ENCODE measurements around the gene ISG20. TPM values are rescaled to one million over a fixed set of nuclear protein-coding genes. Genes with fewer than 3 reads are reported as not detected.

Gene ISG20
- total RNA-seq, 1 donor, result 3.3 TPM

GRCh38 chr15:88652456-88653199, 13.8 kb downstream of the ISG20 start:
- H3K4me2 ChIP-seq (ENCODE audit: insufficient read depth, low read length), result no peak overlapping the region
- H3K79me2 ChIP-seq (ENCODE audit: insufficient read depth, low read length), result no peaks in the 10 kb centered on the region
- H3K9me3 ChIP-seq (ENCODE audit: low read depth, low read length), result no peaks in the 10 kb centered on the region
- H3K27me3 ChIP-seq (ENCODE audit: insufficient read depth, low read length), result no peaks in the 10 kb centered on the region
- no peak overlapping the region for H3K27ac ChIP-seq (ENCODE audit: low read depth, low read length)
- no peaks in the 10 kb centered on the region for H4K20me1 ChIP-seq (ENCODE audit: insufficient read depth, low read length)
- no peak overlapping the region for H3K4me3 ChIP-seq (ENCODE audit: insufficient read depth, low read length)
- peaks cover 16% of the 10 kb centered on the region for H3K4me1 ChIP-seq (ENCODE audit: insufficient read depth, low read length)
- TF ChIP-seq CTCF (IDR thresholded peaks at IDR 0.05; ENCODE audit: extremely low read depth, low read depth, low read length), result no peak
- DNase-seq (ENCODE audit: insufficient read length, low spot score, missing footprints), result no peak
- no peak overlapping the region for H2AFZ ChIP-seq (ENCODE audit: low read length)
- H3K36me3 ChIP-seq (ENCODE audit: insufficient read depth, low read length), result no peaks in the 10 kb centered on the region

GRCh38 chr15:88653200-88654064, 14.6 kb downstream of the ISG20 start:
- Histone ChIP-seq H2AFZ (ENCODE audit: low read length) (no peak overlapping the region), H3K36me3 (ENCODE audit: insufficient read depth, low read length) (no peaks in the 10 kb centered on the region), H3K4me3 (ENCODE audit: insufficient read depth, low read length) (no peak overlapping the region), H3K27me3 (ENCODE audit: insufficient read depth, low read length) (no peaks in the 10 kb centered on the region), H3K27ac (ENCODE audit: low read depth, low read length) (no peak overlapping the region), H4K20me1 (ENCODE audit: insufficient read depth, low read length) (no peaks in the 10 kb centered on the region), H3K9me3 (ENCODE audit: low read depth, low read length) (no peaks in the 10 kb centered on the region), H3K4me1 (ENCODE audit: insufficient read depth, low read length) (peaks cover 16% of the 10 kb centered on the region), H3K79me2 (ENCODE audit: insufficient read depth, low read length) (no peaks in the 10 kb centered on the region), H3K4me2 (ENCODE audit: insufficient read depth, low read length) (no peak overlapping the region)
- TF ChIP-seq CTCF (IDR thresholded peaks at IDR 0.05; ENCODE audit: extremely low read depth, low read depth, low read length), result no peak
- no peak for DNase-seq (ENCODE audit: insufficient read length, low spot score, missing footprints)

- Histone ChIP-seq H3K79me2 (ENCODE audit: insufficient read depth, low read length) (no peaks in the 10 kb centered on the region), H3K27me3 (ENCODE audit: insufficient read depth, low read length) (no peaks in the 10 kb centered on the region), H3K36me3 (ENCODE audit: insufficient read depth, low read length) (no peaks in the 10 kb centered on the region), H3K27ac (ENCODE audit: low read depth, low read length) (no peak overlapping the region), H3K4me3 (ENCODE audit: insufficient read depth, low read length) (no peak overlapping the region), H2AFZ (ENCODE audit: low read length) (no peak overlapping the region), H3K9me3 (ENCODE audit: low read depth, low read length) (no peaks in the 10 kb centered on the region), H3K4me2 (ENCODE audit: insufficient read depth, low read length) (no peak overlapping the region), H3K4me1 (ENCODE audit: insufficient read depth, low read length) (peaks cover 11% of the 10 kb centered on the region), H4K20me1 (ENCODE audit: insufficient read depth, low read length) (no peaks in the 10 kb centered on the region)
- TF ChIP-seq CTCF (IDR thresholded peaks at IDR 0.05; ENCODE audit: extremely low read depth, low read depth, low read length), result no peak
- DNase-seq (ENCODE audit: insufficient read length, low spot score, missing footprints), result peak; percentile 71
Observed at GRCh38 chr15:88654430-88655102, 15.8 kb downstream of the ISG20 start.

All from osteoblast (primary cell).